Endothelial cell of umbilical vein (primary cell): ENCODE results near the gene ZMIZ1. TPM values are rescaled to one million over a fixed set of nuclear protein-coding genes. Genes with fewer than 3 reads are reported as not detected.

Experiments
- BruUV-seq: library from RNA; stranded (reverse); fragments of 400-500 nt; replicated peaks from 2 replicates; lab custom pipeline; 2021; lab: Mats Ljungman, UMichigan
- CTCF ChIA-PET: fragments of 300-600, 350-600 bp; sonication (Branson Sonifier 250); formaldehyde crosslinking; loops from one replicate; lab custom pipeline; 2021; ENCODE audit warnings: antibody characterized with exemption, inconsistent platforms; lab: Charles Lee
- POLR2A ChIA-PET: fragments of 300-600, 350-600 bp; sonication (Branson Sonifier 250); formaldehyde crosslinking; loops from one replicate; lab custom pipeline; 2021; ENCODE audit warnings: antibody characterized with exemption, inconsistent platforms; lab: Charles Lee
- DNase-seq: peaks from one replicate; pipeline ENCODE4 v3.0.0-alpha.2; 2011; ENCODE audit warnings: low read depth, low spot score
- FAIRE-seq: peaks from 2 replicates; lab custom pipeline; 2011; peaks lifted over from hg19 to GRCh38; lab: Jason Lieb, UNC
- H2AFZ ChIP-seq: 2 replicates; pipeline ENCODE4 v1.6.0; 2012; ENCODE audit warnings: low read depth, low read length, control low read depth, inconsistent platforms
- H3K27ac ChIP-seq: 2 replicates; pipeline ENCODE4 v1.5.1; 2011; ENCODE audit warnings: low read depth, mild to moderate bottlenecking, control low read depth, low read length, moderate library complexity; ENCODE audit not compliant: insufficient read depth
- H3K27me3 ChIP-seq, 2 experiments: 2 replicates each; pipeline versions ENCODE4 v1.6.0 to v1.6.1; 2011; ENCODE audit warnings: low read length in 2 of 2, mixed read lengths in 1 of 2; ENCODE audit not compliant: control insufficient read depth in 2 of 2, insufficient read depth in 2 of 2
- H3K36me3 ChIP-seq, 2 experiments: 2 replicates in 1 of 2; 3 replicates in 1 of 2; pipeline ENCODE4 v1.5.1; 2011; ENCODE audit warnings: low read length in 2 of 2, mild to moderate bottlenecking in 1 of 2, moderate library complexity in 1 of 2; ENCODE audit not compliant: control insufficient read depth in 2 of 2, insufficient read depth in 2 of 2; ENCODE audit errors: extremely low read depth in 1 of 2
- H3K4me1 ChIP-seq: 3 replicates; pipeline ENCODE4 v1.5.1; 2011; ENCODE audit warnings: mild to moderate bottlenecking, low read length; ENCODE audit not compliant: control insufficient read depth, insufficient read depth; ENCODE audit errors: extremely low read depth
- H3K4me2 ChIP-seq: 2 replicates; pipeline ENCODE4 v1.6.1; 2011; ENCODE audit warnings: low read length, control low read depth, mixed read lengths; ENCODE audit not compliant: insufficient read depth
- H3K4me3 ChIP-seq, 3 experiments: fragments of 200-600 bp in 1 of 3; sonication (generic), shearing (Covaris generic) in 1 of 3; replicated peaks in 1 of 3; 2 replicates each; pipeline ENCODE4 v1.5.1; 2011 to 2016; ENCODE audit warnings: control low read depth in 3 of 3, low read length in 3 of 3, mild to moderate bottlenecking in 2 of 3, inconsistent platforms in 1 of 3, low read depth in 1 of 3, moderate library complexity in 1 of 3; ENCODE audit not compliant: insufficient read depth in 1 of 3
- H3K79me2 ChIP-seq: 2 replicates; pipeline ENCODE4 v1.6.0; 2012; ENCODE audit warnings: low read length, inconsistent platforms; ENCODE audit not compliant: control insufficient read depth, insufficient read depth
- H3K9ac ChIP-seq: replicated peaks from 2 replicates; pipeline ENCODE3; 2011; ENCODE audit warnings: low read length, control low read depth; ENCODE audit not compliant: insufficient read depth; ENCODE audit errors: extremely low read depth
- H3K9me1 ChIP-seq: replicated peaks from 3 replicates; pipeline ENCODE4 v1.6.0; 2011; ENCODE audit warnings: mild to moderate bottlenecking, low read length; ENCODE audit not compliant: control insufficient read depth, insufficient read depth; ENCODE audit errors: extremely low read depth
- H3K9me3 ChIP-seq: replicated peaks from 2 replicates; pipeline ENCODE4 v1.5.1; 2012; ENCODE audit warnings: low read length, inconsistent platforms; ENCODE audit not compliant: control insufficient read depth, insufficient read depth
- H4K20me1 ChIP-seq: replicated peaks from 2 replicates; pipeline ENCODE3; 2011; ENCODE audit warnings: mild to moderate bottlenecking, low read length; ENCODE audit not compliant: control insufficient read depth, insufficient read depth; ENCODE audit errors: extremely low read depth
- GATA2 ChIP-seq: IDR thresholded peaks from 2 replicates; pipeline ENCODE4 v1.7.0; 2011; ENCODE audit warnings: low read depth, mild to moderate bottlenecking, moderate library complexity, mixed read lengths, low read length; ENCODE audit not compliant: insufficient read length, insufficient read depth
- JUN ChIP-seq: IDR thresholded peaks from 2 replicates; pipeline ENCODE4 v1.6.1; 2011; ENCODE audit warnings: borderline replicate concordance, low read depth; ENCODE audit not compliant: insufficient read length, insufficient read depth
- dilution Hi-C: fragments of 300-500 bp; cut with MboI; formaldehyde crosslinking; loops from one replicate; pipeline ENCODE4 v1.15.0; 2019; ENCODE audit warnings: low sequenced_read_pairs; ENCODE audit not compliant: extremely low pct_ligation_motif_present
- intact Hi-C: fragments of 100-400 bp; cut with micrococcal nuclease; formaldehyde crosslinking; loops from one replicate; pipeline ENCODE4 v1.10.0; 2022
- polyA plus RNA-seq, 4 experiments: library from polyadenylated mRNA; depleted of rRNA in 3 of 4; stranded (reverse) in 3 of 4; unstranded in 1 of 4; fragments of >200 nt; gene quantifications; 2 replicates each; pipeline versions ENCODE4 v1.2.1 to v1.2.3, GENCODE V29; 2011 to 2012; ENCODE audit warnings: missing spikeins in 1 of 4
- total RNA-seq: library from RNA; stranded (reverse); gene quantifications from 2 replicates; pipeline ENCODE4 v1.2.3, GENCODE V29; 2021
- TF ChIP-seq, protein P1 (sequence below), 2 donors: IDR thresholded peaks; 1 replicate in 1 of 2; 2 replicates in 1 of 2; pipeline ENCODE4 v1.5.1; 2011; ENCODE audit warnings: low read length in 2 of 2, mild to moderate bottlenecking in 2 of 2, moderate library complexity in 2 of 2, control low read depth in 1 of 2, inconsistent platforms in 1 of 2, low read depth in 1 of 2; ENCODE audit not compliant: insufficient read depth in 1 of 2; ENCODE audit errors: extremely low read depth in 1 of 2

The ZMIZ1 gene
- total and polyA plus RNA-seq, 2 donors (not counting 3 experiments of a cell fraction or from before 2014, with no cell fraction given), result 12.5 to 46.7 TPM

DNA sequence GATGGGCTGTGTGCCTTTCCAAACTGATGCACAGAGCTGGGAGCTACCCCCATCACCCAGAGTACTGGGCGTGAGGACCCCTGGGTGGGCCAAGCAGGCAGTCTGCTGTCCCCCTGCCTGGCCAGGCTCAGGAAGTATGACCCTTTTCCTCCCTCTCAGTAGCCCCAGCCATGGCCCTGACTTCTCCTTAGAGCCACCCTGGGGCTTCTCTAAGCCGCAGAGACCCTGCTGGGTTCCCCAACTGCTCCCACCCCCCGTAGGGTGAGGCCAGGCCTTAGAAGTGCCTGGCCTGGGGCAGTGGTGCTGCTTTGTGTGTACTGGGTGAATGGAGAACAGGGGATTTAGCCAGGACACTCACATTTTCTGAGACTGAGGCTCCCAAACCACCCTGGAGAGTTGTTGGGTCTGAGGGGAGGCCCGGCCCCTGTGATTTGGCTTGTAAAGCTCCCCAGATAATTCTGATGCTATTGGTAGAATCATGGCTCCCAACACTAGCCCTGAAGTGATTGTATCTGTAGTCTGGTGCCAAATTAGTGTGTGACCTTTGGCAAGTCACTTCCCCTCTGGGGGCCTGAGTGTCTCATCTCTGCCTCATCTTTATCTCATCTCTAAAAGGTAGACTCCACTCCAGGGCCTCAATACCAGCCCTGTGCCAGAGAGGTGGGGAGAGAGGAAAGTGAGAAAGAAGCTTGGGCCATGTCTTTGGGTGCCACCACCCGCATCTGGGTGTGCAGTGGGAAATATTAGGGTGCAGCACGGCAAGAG, 178.8 kb downstream of the ZMIZ1 start:
- Histone ChIP-seq H3K9me1 (no peaks in the 10 kb centered on the region), H3K79me2 (peaks cover 80% of the 10 kb centered on the region), H3K4me1 (peaks cover 36% of the 10 kb centered on the region), H3K9me3 (no peaks in the 10 kb centered on the region), H4K20me1 (no peaks in the 10 kb centered on the region), H3K36me3 (peaks cover 0 to 4% of the 10 kb centered on the region in 2 experiments), H3K27me3 (no peaks in the 10 kb centered on the region), H3K4me3 (no peak overlapping the region), H3K27ac (no peak overlapping the region), H3K9ac (no peak overlapping the region), H3K4me2 (no peak overlapping the region), H2AFZ (no peak overlapping the region)
- intact Hi-C loops (loop anchor here (1.0 to 5.0 kb wide), 2 partner anchors 39 to 100 kb away; partner anchors contain the start of gene PPIF), dilution Hi-C loops (no loop called here)
- TF ChIP-seq, protein P1, sequence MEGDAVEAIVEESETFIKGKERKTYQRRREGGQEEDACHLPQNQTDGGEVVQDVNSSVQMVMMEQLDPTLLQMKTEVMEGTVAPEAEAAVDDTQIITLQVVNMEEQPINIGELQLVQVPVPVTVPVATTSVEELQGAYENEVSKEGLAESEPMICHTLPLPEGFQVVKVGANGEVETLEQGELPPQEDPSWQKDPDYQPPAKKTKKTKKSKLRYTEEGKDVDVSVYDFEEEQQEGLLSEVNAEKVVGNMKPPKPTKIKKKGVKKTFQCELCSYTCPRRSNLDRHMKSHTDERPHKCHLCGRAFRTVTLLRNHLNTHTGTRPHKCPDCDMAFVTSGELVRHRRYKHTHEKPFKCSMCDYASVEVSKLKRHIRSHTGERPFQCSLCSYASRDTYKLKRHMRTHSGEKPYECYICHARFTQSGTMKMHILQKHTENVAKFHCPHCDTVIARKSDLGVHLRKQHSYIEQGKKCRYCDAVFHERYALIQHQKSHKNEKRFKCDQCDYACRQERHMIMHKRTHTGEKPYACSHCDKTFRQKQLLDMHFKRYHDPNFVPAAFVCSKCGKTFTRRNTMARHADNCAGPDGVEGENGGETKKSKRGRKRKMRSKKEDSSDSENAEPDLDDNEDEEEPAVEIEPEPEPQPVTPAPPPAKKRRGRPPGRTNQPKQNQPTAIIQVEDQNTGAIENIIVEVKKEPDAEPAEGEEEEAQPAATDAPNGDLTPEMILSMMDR (IDR thresholded peaks at IDR 0.05; ENCODE audit: extremely low read depth in 1 of 2, insufficient read depth in 1 of 2, low read depth in 1 of 2, low read length in 2 of 2), result no peak
- TF ChIP-seq GATA2 (no peak), JUN (no peak)
- ChIA-PET CTCF (interaction anchor here (2.1 kb wide), 1 partner anchor 10 kb away, joined by 5 read pairs; no protein-coding TSS in a partner anchor), POLR2A (interaction anchor here (0.8 kb wide), 1 partner anchor 18 kb away, joined by 3 read pairs; no protein-coding TSS in a partner anchor)
- BruUV-seq, result no TSS peak
- FAIRE-seq (no peak), DNase-seq (no peak)
